Fibroblast of lung (primary cell): Measurements from ENCODE around the gene KRTAP10-12.

Source experiments
- EZH2 ChIP-seq: IDR thresholded peaks from 2 replicates; pipeline ENCODE4 v1.5.1; 2012; ENCODE audit warnings: low read length, control low read depth, mild to moderate bottlenecking; ENCODE audit errors: missing control alignments
- TF ChIP-seq, protein P1 (sequence below), 2 donors: IDR thresholded peaks in 1 of 2; conservative IDR thresholded peaks in 1 of 2; 1 replicate in 1 of 2; 2 replicates in 1 of 2; pipeline ENCODE4 v1.5.1; 2011 to 2012; ENCODE audit warnings: low read length in 2 of 2, control low read depth in 1 of 2, inconsistent platforms in 1 of 2, low read depth in 1 of 2, mild to moderate bottlenecking in 1 of 2

DNA sequence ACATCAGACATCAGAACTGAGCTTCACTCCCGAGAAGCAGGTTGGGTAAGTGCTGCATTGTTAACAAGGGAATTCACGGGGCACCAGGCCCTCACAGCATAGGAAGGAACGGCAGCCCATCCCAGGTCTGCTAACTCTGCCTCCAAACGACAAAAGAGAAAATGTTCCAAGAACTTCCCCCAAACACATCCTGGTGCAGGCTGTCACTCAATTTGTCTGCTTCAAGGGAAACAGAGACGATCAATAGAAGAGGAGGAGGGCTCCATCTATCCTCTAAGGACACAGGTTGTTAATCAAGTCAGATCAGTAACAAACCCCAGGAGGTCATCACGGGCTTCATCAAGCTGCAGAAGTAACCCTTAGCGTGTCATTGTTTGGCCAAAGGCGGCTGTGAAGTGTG, 17.9 kb downstream of the KRTAP10-12 start:
- TF ChIP-seq, protein P1, sequence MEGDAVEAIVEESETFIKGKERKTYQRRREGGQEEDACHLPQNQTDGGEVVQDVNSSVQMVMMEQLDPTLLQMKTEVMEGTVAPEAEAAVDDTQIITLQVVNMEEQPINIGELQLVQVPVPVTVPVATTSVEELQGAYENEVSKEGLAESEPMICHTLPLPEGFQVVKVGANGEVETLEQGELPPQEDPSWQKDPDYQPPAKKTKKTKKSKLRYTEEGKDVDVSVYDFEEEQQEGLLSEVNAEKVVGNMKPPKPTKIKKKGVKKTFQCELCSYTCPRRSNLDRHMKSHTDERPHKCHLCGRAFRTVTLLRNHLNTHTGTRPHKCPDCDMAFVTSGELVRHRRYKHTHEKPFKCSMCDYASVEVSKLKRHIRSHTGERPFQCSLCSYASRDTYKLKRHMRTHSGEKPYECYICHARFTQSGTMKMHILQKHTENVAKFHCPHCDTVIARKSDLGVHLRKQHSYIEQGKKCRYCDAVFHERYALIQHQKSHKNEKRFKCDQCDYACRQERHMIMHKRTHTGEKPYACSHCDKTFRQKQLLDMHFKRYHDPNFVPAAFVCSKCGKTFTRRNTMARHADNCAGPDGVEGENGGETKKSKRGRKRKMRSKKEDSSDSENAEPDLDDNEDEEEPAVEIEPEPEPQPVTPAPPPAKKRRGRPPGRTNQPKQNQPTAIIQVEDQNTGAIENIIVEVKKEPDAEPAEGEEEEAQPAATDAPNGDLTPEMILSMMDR (conservative IDR thresholded peaks at IDR 0.05 in 1 of 2, IDR thresholded peaks at IDR 0.05 in 1 of 2; ENCODE audit: low read depth in 1 of 2, low read length in 2 of 2): no peak
- TF ChIP-seq EZH2: no peak
